ENCODE measurements around the gene BCCIP.

The BCCIP gene

GRCh38 chr10:125783957-125784356 is 39.4 kb upstream of the BCCIP start:
- CTCF ChIA-PET = interaction anchor here (0.7 to 1.5 kb wide), 3 partner anchors 9 to 11 kb away, joined by 3 to 5 read pairs (median 3); no protein-coding TSS in a partner anchor
- DNase-seq (ENCODE audit: low read depth, low spot score) = no peak

GRCh38 chr10:125785791-125786190 is 37.6 kb upstream of the BCCIP start:
- TF ChIP-seq CTCF (IDR thresholded peaks at IDR 0.05; ENCODE audit: insufficient read depth, low read length, missing control alignments) = no peak
- DNase-seq (ENCODE audit: low read depth, low spot score) = no peak
- H3K4me3 ChIP-seq (ENCODE audit: low read depth, low read length) = no peak overlapping the region
- ChIA-PET CTCF (interaction anchor here (0.6 kb wide), 1 partner anchor 14 kb away, joined by 3 read pairs; no protein-coding TSS in a partner anchor), POLR2A (no interaction called here)

More at GRCh38 chr10:125783957-125784356, 39.4 kb upstream of the BCCIP start:
- TF ChIP-seq CTCF (IDR thresholded peaks at IDR 0.05; ENCODE audit: insufficient read depth, low read length, missing control alignments) = no peak
- POLR2A ChIA-PET = no interaction called here
- H3K4me3 ChIP-seq (ENCODE audit: low read depth, low read length) = no peak overlapping the region

GRCh38 chr10:125788156-125789034 is 35.0 kb upstream of the BCCIP start:
- DNase-seq (ENCODE audit: low read depth, low spot score) = no peak
- no peak for TF ChIP-seq CTCF (IDR thresholded peaks at IDR 0.05; ENCODE audit: insufficient read depth, low read length, missing control alignments)
- POLR2A ChIA-PET = no interaction called here
- no peak overlapping the region for H3K4me3 ChIP-seq (ENCODE audit: low read depth, low read length)
- CTCF ChIA-PET = no interaction called here

- no peak for DNase-seq (ENCODE audit: low read depth, low spot score)
- TF ChIP-seq CTCF (IDR thresholded peaks at IDR 0.05; ENCODE audit: insufficient read depth, low read length, missing control alignments) = no peak
- no peak overlapping the region for H3K4me3 ChIP-seq (ENCODE audit: low read depth, low read length)
- ChIA-PET CTCF (no interaction called here), POLR2A (interaction anchor here (0.8 to 1.0 kb wide), 2 partner anchors 9 to 10 kb away, joined by 3 to 5 read pairs; no protein-coding TSS in a partner anchor)
Measured at GRCh38 chr10:125792342-125793300, 30.7 kb upstream of the BCCIP start.

GRCh38 chr10:125795128-125795527 is 28.2 kb upstream of the BCCIP start:
- H3K4me3 ChIP-seq (ENCODE audit: low read depth, low read length) = no peak overlapping the region
- ChIA-PET POLR2A (no interaction called here), CTCF (interaction anchor here (0.7 kb wide), 1 partner anchor 11 kb away, joined by 3 read pairs; no protein-coding TSS in a partner anchor)
- no peak for DNase-seq (ENCODE audit: low read depth, low spot score)
- TF ChIP-seq CTCF (IDR thresholded peaks at IDR 0.05; ENCODE audit: insufficient read depth, low read length, missing control alignments) = no peak
